Measurements from ENCODE around the gene SOWAHA.

Gene SOWAHA

DNA sequence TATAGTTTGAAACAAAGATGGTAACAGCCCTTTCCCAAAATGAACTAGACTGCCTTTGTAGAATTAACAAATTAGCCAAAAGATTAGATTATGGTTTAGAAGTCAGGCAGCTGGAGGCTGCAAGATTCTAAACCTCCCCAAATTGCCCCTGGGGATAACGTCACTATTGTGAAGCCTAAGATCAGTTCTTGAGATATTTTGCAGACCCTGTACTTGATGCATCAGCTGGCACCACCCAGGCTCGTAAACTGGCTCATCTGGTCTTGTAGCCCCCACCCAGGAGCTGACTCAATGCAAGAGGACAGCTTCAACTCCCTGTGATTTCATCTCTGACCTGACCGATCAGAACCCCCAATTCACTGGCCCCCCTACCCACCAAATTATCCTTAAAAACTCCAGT is 4.2 kb upstream of the SOWAHA start:
- DNase-seq = no peak

DNA sequence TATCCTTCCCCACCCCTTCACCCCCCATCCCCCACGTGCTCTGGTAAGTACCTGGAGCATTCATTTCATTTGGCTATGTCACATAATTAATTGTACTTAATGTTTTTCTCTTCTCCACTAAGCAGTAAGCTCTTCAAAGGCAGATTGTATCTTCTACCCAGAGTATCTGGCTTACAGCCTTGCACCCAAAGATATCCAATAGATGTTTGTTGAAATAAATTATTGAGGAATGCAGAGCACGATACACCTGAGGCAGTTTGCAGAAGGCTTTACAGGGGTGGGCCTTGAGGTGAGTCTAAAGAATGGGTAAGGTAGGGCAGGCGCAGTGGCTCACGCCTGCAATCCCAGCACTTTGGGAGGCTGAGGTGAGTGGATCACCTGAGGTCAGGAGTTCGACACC is 2.5 kb upstream of the SOWAHA start:
- DNase-seq = no peak

DNA sequence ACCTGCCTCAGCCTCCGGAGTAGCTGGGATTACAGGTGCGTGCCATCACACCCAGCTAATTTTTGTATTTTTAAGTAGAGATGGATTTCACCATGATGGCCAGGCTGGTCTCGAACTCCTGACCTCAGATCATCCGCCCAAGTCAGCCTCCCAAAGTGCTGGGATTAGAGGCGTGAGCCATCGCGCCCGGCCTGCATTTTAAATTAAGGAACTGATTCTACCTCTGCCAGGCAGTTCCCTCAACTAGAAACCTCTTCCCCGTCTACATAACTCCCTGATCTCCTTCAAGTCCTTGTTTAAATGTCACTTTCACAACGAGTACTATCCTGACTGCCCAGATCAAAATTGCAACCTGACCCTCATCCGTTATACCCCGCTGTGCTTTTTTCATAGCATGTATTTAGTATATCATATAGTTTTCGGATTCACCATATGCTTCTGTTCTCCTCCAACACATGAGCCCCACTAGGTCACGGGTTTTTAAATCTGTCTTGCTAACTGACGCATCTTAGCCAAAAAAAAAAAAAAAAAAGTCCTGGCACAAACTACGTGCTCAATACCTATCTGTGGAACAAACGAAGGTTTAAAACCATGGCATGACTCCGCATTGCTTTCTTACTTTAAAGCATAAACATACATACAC is 858 bp upstream of the SOWAHA start:
- DNase-seq = no peak

DNA sequence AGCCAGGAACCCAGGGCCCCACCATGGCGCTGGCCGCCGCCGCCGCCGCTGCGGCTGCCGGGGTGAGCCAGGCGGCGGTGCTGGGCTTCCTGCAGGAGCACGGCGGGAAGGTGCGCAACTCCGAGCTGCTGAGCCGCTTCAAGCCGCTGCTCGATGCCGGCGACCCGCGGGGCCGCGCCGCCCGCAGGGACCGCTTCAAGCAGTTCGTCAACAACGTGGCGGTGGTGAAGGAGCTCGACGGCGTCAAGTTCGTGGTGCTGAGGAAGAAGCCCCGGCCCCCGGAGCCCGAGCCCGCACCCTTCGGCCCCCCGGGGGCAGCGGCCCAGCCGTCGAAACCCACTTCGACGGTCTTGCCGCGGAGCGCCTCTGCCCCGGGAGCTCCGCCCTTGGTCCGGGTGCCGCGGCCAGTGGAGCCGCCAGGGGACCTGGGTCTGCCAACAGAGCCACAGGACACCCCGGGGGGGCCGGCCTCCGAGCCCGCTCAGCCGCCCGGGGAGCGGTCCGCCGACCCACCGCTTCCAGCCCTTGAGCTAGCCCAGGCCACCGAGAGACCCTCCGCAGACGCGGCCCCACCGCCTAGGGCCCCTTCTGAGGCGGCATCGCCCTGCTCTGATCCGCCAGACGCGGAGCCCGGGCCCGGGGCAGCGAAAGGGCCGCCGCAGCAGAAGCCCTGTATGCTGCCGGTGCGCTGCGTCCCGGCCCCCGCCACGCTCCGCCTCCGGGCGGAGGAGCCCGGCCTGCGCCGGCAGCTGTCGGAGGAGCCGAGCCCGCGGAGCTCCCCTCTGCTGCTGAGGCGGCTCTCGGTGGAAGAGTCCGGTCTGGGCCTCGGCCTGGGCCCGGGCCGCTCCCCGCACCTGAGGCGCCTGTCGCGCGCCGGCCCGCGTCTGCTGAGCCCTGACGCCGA is 749 bp downstream of the SOWAHA start:
- no peak for DNase-seq

DNA sequence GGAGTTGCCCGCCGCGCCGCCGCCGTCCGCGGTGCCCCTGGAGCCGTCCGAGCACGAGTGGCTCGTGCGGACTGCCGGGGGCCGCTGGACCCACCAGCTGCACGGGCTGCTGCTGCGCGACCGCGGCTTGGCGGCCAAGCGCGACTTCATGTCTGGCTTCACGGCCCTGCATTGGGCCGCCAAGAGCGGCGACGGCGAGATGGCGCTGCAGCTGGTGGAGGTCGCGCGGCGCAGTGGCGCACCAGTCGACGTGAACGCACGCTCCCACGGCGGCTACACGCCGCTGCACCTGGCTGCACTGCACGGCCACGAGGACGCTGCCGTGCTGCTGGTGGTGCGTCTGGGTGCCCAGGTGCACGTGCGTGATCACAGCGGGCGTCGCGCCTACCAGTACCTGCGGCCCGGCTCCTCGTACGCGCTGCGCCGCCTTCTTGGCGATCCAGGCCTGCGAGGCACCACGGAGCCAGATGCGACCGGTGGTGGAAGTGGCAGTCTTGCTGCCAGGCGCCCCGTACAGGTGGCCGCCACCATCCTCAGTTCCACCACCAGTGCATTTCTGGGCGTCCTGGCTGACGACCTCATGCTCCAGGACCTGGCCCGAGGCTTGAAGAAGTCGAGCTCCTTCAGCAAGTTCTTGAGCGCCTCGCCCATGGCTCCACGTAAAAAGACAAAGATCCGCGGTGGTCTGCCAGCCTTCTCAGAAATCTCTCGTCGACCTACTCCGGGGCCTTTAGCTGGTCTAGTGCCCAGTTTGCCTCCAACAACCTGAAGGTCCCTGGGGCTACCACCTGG is 1.6 kb downstream of the SOWAHA start:
- DNase-seq = no peak

DNA sequence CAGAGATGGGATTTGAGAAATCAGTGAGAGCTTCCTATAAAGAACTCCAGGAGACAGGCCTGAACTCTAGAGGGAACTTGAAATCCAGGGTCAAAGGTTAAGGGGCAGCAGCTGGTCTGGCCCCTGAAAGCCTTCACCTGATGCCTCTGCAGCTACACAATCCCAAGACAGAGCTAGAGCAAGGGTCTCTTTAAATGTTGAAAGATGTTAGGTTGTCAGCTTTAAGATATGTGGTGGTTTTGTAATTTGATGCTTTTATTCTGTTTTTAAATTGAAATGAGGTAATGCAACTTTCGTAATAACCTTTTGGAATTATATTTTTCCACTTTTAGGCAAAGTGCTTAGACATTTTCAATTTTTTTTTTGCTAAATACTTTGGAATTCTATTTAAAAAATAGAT is 2.4 kb downstream of the SOWAHA start:
- DNase-seq = no peak

DNA sequence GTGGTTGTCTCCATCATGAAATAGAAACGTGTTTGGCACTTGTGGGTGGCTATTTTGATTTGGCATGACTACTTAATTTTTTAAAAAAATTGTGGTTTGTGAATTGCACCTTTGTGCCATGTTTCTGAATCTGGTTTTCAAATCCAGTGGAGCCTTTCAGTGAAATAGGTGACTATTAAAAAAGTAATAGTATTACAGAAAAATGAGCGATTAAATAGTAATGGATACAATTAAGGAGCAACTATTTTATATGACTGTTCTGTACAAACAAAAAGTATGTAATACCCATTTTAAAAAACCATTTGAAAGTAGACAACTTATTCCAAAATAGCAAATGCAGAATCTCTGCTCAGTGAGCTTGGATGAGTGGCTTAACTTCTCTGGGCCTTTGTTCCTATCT is 3.0 kb downstream of the SOWAHA start:
- DNase-seq = no peak

DNA sequence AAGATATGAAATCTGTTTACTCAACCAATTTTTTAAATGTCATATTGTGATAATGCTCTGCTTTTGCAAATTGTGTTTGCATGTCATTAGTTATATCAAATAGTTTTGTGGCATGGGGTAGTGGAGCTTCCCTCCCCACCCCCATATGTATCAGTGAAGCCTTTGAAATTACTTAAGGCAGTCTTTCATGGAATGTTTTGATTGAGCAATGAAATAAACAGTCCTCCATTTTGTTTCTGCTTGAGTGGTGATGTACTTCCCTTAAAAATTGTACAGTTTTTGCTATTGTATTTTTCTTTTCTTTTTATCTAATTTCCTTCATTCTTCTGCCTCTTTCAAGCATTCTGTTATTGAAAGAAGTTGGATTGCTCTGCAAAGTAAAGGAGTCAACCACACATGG is 3.5 kb downstream of the SOWAHA start:
- DNase-seq = no peak

DNA sequence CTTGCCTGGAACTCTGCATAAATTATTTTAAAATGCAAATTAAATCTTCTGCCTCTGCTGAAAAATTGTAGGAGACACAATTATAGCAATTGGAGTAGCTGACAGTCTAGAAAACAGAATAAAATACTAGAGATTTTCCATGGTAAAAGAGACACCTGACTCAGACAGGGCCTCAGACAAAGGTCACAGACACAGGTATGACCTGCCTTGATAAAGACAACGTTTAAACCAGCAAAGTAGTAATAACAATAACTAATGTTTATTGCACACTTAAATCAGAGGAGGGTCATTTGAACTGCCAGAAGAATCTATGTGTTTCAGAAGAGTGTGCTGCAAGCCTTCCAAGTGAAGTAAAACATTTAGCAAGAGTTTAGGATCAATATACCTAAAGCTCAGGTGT is 3.9 kb downstream of the SOWAHA start:
- DNase-seq = no peak

DNA sequence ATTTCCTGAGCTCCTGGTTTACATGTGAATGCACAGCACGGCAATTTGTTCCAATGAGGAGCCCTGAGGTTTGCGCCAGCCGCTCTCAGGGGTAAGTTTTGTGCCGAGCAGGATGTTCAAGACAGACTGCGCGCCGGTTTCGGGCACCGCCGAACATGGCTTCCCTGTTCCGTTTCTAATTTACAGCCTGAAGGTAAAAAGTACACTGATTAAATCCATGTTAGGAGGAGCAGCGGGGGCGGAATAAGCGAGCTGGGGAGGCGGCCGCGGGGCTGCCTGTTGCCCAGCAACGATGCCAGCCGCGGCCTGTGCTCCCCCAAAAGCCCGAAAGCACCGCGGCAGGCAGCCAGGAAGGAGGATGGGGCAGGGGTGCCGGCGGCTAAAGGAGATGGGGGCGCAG is 6.4 kb downstream of the SOWAHA start:
- DNase-seq = no peak

DNA sequence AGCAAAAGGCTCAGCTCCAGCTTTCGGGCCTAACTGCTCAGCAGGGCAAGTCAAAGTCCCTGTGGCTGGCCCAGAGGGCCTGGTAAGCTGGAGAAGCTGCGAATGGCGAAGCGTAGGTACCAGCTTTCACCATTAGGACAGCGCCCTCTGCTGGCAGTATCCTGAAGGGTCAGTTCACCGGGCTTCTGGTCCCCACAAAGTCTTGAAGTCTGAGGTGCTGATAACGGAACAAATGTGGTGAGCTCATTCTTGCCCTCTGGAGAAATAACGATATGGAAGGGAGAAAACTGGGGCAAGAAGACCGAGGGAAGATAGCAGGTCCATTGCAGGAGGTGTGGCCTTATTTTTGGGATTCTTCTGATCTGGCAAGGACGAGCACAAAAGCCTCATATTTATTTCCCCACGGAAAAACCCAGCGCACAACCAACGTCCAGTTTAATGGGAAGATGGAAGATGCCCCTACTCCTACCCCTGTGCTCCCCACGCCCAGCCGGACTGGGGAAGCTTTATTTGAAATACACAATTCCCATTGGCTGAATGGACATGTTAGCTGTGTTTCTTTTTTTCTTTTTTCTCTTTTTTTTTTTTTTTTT is 7.2 kb downstream of the SOWAHA start:
- no peak for DNase-seq

DNA sequence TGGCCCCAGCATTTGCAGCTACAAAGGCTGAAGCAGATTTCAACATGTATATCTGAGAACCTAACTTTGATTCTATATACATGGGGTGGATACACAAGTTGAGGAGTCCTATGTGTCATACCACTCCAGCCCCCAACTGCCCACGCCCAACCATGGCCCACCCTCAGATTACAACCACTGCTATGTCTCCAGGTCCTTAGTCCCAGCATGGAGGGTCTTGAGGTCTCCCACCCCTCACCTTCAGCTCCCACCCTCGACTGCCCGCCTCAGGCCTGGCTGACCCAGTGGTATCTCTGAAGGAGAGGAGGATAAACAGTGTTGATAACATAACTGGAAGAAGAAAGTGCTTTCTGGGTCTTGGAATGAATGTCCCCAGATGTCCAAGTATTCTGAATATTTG is 8.2 kb downstream of the SOWAHA start:
- DNase-seq = no peak

DNA sequence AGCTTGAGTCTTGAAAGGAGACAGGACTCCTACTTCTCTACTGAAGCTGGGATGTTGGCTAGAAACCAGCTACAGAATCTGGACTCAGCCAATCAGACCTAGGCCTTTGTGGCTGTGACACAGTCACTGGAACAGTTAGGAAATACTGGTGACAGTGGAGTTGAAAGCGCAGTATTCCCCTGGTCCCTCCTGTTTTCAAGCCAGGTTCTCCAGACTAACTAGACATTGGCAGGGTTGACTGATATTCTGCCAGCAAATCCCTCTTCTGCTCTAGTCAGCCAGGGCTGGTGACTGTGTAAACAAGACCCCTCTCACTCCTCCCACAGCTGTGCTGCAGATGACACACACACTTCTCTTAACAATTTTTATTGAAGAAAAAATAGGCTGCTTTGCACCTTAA is 8.7 kb downstream of the SOWAHA start:
- no peak for DNase-seq

DNA sequence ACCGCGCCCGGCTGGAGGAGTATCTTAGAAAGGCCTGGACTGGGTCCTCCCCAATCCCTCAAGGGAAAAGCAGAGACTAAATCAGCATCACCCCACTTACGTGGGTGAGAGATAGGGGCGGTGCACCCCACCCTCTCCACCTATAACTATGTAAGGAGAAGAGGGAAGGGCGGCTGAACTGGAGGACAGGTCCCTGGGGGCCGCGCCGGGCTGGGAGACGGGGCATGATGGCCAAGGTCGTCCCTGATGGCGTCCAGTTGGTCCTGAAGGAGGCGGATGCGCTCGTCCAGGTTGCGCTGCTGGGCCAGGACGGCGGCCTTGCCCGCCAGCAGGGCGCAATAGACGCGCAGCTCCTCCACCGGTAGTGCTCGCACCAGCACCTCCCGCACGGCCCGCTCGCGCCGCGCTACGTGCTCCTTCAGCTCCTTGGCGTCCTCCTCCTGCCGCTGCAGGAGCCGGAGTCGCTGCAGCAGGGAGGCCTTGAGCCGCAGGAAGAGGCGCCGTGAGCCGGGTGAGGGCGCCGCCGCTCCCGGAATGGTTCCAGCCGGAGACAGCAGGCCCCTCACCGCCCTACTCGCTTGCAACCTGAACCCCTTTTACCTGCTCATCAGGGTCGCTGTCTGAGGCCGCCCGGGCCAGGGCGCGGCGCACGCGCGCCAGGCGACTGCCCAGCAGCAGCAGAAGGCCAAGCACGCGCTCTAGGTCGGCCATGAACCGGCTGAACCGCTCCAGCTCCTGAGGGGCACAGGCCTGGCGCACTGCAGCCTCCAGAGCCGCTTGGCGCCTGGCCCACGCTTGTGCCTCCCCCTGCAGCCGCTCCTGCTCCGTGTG is 9.8 kb downstream of the SOWAHA start:
- no peak for DNase-seq

DNA sequence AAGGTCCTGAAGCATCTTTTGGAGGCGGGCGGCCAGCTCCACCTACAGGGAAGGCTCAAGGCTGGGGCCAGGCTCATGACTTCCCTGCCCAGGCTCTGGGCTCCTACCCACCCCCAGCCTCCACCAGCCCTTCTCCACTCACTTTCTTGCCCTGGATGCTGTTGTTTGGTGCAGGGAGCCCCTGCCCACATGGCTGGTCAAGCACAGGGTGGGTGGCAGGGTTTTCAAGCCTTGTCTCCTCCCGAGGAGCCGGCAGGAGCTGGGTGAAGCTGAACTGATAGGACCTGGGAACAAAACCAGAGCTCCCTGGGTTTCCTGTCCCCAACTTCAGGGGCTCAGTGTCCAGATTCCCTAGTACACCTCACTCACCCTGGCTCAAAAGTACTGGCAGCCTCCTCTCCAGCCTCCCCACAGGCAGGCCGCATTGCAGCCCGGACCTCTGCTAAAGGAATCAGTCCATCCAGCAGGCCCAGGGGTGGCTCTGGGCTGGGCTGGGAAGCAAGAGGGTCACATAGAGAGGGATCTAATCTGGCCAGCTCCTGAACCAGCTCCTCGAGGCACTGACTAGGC is 10.5 kb downstream of the SOWAHA start:
- no peak for DNase-seq

DNA sequence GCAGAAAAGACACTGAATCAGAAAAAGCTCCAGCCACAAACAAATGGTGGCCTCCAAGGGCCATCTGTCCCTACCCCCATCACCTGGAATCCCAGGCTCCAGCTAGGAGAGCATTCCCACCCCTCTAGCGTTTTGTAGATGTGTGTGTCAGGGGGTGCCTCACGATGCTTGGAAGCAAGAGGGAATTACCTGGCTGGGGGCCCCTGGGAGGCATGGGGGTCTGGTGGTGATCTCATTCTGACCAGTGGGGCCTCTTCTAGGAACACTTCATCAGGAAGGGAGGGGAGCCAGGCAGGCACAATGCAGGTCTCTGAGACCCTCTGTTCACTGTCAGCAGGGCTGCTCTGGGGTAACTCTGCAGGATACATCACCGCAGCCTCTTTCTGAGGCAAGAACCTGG is 11.3 kb downstream of the SOWAHA start:
- no peak for DNase-seq

DNA sequence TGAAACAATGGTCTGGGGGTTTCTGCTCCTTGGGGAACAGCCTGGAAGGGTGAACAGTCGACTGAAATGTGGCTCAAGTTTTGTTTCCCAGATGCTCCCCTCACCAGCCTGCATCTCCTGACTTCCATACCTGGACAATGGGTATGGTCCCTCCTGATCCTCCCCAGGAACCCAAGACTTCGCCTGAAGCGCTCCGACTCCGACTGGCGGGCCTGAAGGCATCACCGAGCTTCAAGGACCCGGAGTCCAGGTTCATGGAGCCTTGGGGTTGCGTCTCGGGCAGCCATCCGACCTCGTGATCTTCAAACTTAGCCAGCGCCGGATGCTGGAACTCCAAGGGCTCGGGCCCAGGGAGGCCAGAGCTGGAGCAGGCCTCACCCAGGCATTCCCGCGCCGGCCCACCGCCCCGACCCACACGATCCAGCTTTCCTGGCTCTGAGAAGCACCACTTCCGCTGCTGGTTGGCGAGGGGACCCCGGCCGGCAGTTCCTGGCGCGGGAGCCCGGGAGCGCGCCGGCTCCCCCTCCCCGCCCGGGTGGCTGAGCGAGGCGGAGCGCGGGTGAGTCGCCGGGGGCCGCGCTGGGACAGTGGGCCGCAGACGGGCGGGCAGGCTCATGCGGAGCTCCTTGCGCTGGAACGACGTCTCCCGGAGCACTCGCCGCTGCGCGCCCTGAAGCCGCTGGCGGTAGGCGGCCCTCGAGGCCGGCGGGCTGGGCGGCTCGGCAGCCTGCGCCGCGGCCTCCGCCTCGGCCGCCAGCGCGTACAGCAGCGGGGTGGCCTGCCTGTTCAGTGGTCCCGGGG is 12.1 kb downstream of the SOWAHA start:
- no peak for DNase-seq

DNA sequence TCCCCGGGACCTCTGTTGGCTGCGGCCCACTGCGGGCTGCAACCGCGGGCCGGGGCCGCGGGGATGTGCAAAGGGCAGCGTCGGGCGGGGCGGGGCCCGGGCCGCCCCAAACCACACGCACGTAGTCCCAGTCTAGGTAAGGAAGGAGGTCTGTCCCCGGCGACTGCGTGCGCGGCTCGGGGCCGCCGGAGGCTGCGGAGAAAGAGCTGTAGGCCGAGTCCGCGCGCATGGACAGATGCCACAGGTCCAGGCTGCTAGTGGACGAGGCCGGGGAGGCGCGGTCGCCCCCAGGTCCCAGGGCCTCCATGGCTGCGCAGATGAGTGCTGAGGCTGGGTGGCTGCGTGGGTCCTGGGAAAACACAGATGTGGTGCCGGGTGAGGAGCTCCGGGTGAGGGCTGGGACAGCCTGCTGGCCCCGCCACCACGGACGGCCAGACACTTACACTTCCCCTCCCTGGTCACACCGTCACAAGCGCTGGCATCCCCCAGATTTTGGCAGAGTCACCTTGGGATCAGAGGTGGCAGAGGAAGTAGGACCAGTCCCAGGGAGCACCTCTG is 12.8 kb downstream of the SOWAHA start:
- DNase-seq = no peak

DNA sequence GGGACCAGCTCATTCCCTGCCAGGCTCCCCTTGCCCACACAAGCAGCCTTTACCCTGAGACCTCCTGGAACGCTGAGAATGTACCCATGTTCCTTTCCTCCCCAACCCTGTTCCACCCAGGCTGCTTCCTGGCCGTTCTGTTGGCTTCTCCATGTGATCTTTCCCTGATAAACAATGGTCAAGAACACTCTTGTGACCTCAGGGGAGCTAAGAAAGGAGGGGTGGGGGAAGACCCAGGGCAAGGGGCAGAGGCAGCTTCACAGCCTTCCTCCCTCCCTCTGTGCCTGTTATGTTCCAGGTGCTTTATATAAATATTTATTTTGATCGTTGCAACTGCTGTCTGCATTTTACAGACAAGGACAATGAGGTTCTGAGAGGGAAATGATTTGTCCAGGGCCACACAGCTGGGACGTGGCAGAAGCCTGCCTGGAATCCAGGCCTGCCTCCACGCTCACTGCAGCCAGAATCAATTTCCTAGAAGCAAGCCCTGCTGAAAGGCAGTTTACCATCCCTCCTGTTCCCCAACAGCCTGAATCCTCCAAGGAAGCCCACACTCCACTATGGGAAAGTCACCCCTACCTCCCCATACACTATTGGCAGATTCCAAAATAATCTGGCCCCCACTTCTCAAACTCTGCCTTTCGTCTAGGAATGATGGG is 13.5 kb downstream of the SOWAHA start:
- no peak for DNase-seq
